ENCODE results near the gene STPG2.
A peak's percentile ranks its signal among the peaks of the same experiment; 100 is the strongest.
"Not testable (repeated sequence)": the region's sequence is repeated elsewhere in the genome, so short reads cannot be mapped to it uniquely, and the experiment has no call there.

Gene STPG2

GRCh38 chr4:97923096-97923495 is 220.2 kb downstream of the STPG2 start:
- no peak for TF ChIP-seq CTCF (IDR thresholded peaks at IDR 0.05; ENCODE audit: borderline replicate concordance, insufficient read depth, low read depth, low read length)
- H3K4me3 ChIP-seq (ENCODE audit: low read depth, low read length), result no peak overlapping the region

GRCh38 chr4:97917115-97917514 is 226.2 kb downstream of the STPG2 start:
- H3K4me3 ChIP-seq (ENCODE audit: low read depth, low read length), result no peak overlapping the region
- no peak for TF ChIP-seq CTCF (IDR thresholded peaks at IDR 0.05; ENCODE audit: borderline replicate concordance, insufficient read depth, low read depth, low read length)

GRCh38 chr4:97912156-97912555 is 231.1 kb downstream of the STPG2 start:
- no peak for TF ChIP-seq CTCF (IDR thresholded peaks at IDR 0.05; ENCODE audit: borderline replicate concordance, insufficient read depth, low read depth, low read length)
- H3K4me3 ChIP-seq (ENCODE audit: low read depth, low read length), result no peak overlapping the region

- H3K4me3 ChIP-seq (ENCODE audit: low read depth, low read length), result no peak overlapping the region
Measured at GRCh38 chr4:97911236-97911906, 231.9 kb downstream of the STPG2 start.

GRCh38 chr4:97910005-97910404 is 233.3 kb downstream of the STPG2 start:
- TF ChIP-seq CTCF (IDR thresholded peaks at IDR 0.05; ENCODE audit: borderline replicate concordance, insufficient read depth, low read depth, low read length), result 0 out of 2 replicates have a peak, but pooled peaks have one; percentile 14
- H3K4me3 ChIP-seq (ENCODE audit: low read depth, low read length), result no peak overlapping the region

More at GRCh38 chr4:97911236-97911906, 231.9 kb downstream of the STPG2 start:
- TF ChIP-seq CTCF (IDR thresholded peaks at IDR 0.05; ENCODE audit: borderline replicate concordance, insufficient read depth, low read depth, low read length), result no peak

- not testable (repeated sequence) for H3K4me3 ChIP-seq (ENCODE audit: low read depth, low read length)
Measured at GRCh38 chr4:97903436-97904189, 239.7 kb downstream of the STPG2 start.

GRCh38 chr4:97900229-97900628 is 243.0 kb downstream of the STPG2 start:
- no peak overlapping the region for H3K4me3 ChIP-seq (ENCODE audit: low read depth, low read length)
- no peak for TF ChIP-seq CTCF (IDR thresholded peaks at IDR 0.05; ENCODE audit: borderline replicate concordance, insufficient read depth, low read depth, low read length)
